Kidney (tissue), 14 donors: Measurements from ENCODE around the gene FPGS. TPM values are rescaled to one million over a fixed set of nuclear protein-coding genes. Genes with fewer than 3 reads are reported as not detected.

ENCODE experiments used
- DNase-seq, 5 donors: peaks; one replicate each; pipeline ENCODE4 v3.0.0-alpha.2; 2013 to 2020
- FAIRE-seq: peaks from 2 replicates; lab custom pipeline; 2012; peaks lifted over from hg19 to GRCh38; lab: Jason Lieb, UNC
- H3K27ac ChIP-seq, 2 donors: one replicate each; pipeline ENCODE4 v1.7.0; 2013; ENCODE audit warnings: low read depth in 2 of 2, low read length in 2 of 2, inconsistent platforms in 1 of 2
- H3K27me3 ChIP-seq: one replicate; pipeline ENCODE4 v1.7.1; 2013; ENCODE audit warnings: low read length, inconsistent platforms; ENCODE audit not compliant: control insufficient read depth, insufficient read depth
- H3K36me3 ChIP-seq, 3 donors: one replicate each; pipeline versions ENCODE4 v1.7.0 to v1.7.1; 2013; ENCODE audit warnings: low read length in 3 of 3, control low read depth in 1 of 3, inconsistent platforms in 1 of 3; ENCODE audit not compliant: insufficient read depth in 3 of 3, control insufficient read depth in 2 of 3
- H3K4me1 ChIP-seq, 3 donors: one replicate each; pipeline versions ENCODE4 v1.7.0 to v1.7.1; 2013; ENCODE audit warnings: low read length in 3 of 3, inconsistent platforms in 1 of 3, low read depth in 1 of 3; ENCODE audit not compliant: control insufficient read depth in 2 of 3, insufficient read depth in 2 of 3
- H3K4me3 ChIP-seq, 3 donors: one replicate each; pipeline versions ENCODE4 v1.7.0 to v1.8.1; 2013; ENCODE audit warnings: low read length in 3 of 3, control low read depth in 1 of 3, inconsistent platforms in 1 of 3
- H3K9ac ChIP-seq, 3 donors: one replicate each; pipeline versions ENCODE4 v1.7.0 to v1.7.1; 2013; ENCODE audit warnings: low read length in 3 of 3, control low read depth in 1 of 3, inconsistent platforms in 1 of 3
- H3K9me3 ChIP-seq, 3 donors: one replicate each; pipeline versions ENCODE4 v1.7.0 to v1.7.1; 2013; ENCODE audit warnings: low read length in 3 of 3, control low read depth in 1 of 3, inconsistent platforms in 1 of 3; ENCODE audit not compliant: control insufficient read depth in 2 of 3, insufficient read depth in 1 of 3
- CTCF ChIP-seq: IDR thresholded peaks from 3 replicates; pipeline ENCODE4 v1.5.1; 2012; ENCODE audit warnings: mild to moderate bottlenecking, moderate library complexity, borderline replicate concordance; ENCODE audit not compliant: insufficient read depth; ENCODE audit errors: extremely low read depth
- intact Hi-C: fragments of 100-400 bp; cut with DNase I; formaldehyde crosslinking; loops from one replicate; pipeline ENCODE4 v1.11.1; 2022
- polyA plus RNA-seq: library from polyadenylated mRNA; stranded (reverse); fragments of 350-450 nt; fragmentation: Illumina TruSeq; extraction: RNeasy Lipid Tissue Mini Kit (QIAGEN cat#74804); gene quantifications from one replicate; pipeline ENCODE4 v1.2.3, GENCODE V29; 2014; ENCODE audit warnings: low read depth, low replicate concordance; ENCODE audit not compliant: insufficient read depth
- total RNA-seq: library from RNA; stranded (reverse); fragmentation: NEBNext Ultra II Directional; extraction: Animal tissue kit (Norgen Biotek cat#: 25700); gene quantifications from one replicate; pipeline ENCODE4 v1.2.1, GENCODE V29; 2021
- donor health status: control.
- donor health status: control.
- donor health status: control.
- donor health status: control.
- donor health status: control.
- donor health status: DM: yes; HTN: yes; CAD: no.
- donor health status: Normal renal cell carcinoma (clear cell type).

Gene FPGS
- total and polyA plus RNA-seq, 2 donors from 2014 or later, result 44.0 to 77.2 TPM

DNA sequence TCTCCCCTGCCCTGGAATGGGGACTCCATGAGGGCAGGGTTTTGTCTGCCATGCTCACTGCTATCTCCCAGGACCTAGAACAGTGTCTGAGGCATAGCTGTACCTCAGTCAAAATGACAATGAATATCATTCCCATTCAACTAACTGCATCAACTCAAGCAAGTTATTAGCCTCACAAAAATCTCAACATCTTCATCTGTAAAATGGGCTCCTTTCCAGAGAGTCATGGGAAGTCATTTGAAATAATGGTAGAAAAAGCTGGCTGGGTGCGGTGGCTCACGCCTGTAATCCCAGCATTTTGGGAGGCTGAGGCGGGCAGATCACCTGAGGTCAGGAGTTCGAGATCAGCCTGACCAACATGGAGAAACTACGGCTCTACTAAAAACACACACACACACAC lies 33.6 kb upstream of the FPGS start:
- DNase-seq (no peak), FAIRE-seq (no peak)
- no peak overlapping the region for H3K27ac ChIP-seq
- H3K9me3 ChIP-seq, result no peaks in the 10 kb centered on the region
- intact Hi-C loops, result no loop called here
- no peaks in the 10 kb centered on the region for H3K27me3 ChIP-seq
- peak overlapping the region in 2 of 3 donors; percentile 2 to 29 for H3K4me3 ChIP-seq
- no peak for TF ChIP-seq CTCF
- H3K4me1 ChIP-seq, result peaks cover 0 to 23% (median 0%) of the 10 kb centered on the region in 3 donors
- H3K9ac ChIP-seq, result no peak overlapping the region
- no peaks in the 10 kb centered on the region for H3K36me3 ChIP-seq

GRCh38 chr9:127769929-127770582 lies 32.6 kb upstream of the FPGS start:
- intact Hi-C loops, result no loop called here
- peak overlapping the region; percentile 36 to 47 for H3K27ac ChIP-seq
- FAIRE-seq (no peak), DNase-seq (no peak)
- H3K9me3 ChIP-seq, result no peaks in the 10 kb centered on the region
- H3K4me1 ChIP-seq, result peaks cover 0 to 19% (median 0%) of the 10 kb centered on the region in 3 donors
- TF ChIP-seq CTCF, result no peak
- H3K4me3 ChIP-seq, result peak overlapping the region in 2 of 3 donors; percentile 59 to 71
- peak overlapping the region in 2 of 3 donors; percentile 29 to 38 for H3K9ac ChIP-seq
- H3K27me3 ChIP-seq, result no peaks in the 10 kb centered on the region
- no peaks in the 10 kb centered on the region for H3K36me3 ChIP-seq

DNA sequence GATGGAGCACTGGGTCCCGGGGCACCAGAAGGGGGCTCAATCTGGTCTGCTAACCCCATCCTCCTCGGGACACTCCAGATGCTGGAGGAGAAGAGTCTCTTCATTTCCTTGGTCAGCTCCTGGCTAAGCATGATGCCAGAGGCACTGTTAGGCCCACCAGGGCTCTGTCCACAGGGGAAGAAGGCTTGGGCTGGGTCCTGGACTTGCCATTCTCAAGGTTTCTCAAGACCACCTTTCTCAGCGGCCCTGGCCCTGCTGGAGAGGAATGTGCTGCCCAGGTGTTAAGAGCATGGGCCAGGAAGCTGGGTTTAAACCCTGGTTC lies 32.1 kb upstream of the FPGS start:
- H3K36me3 ChIP-seq, result no peaks in the 10 kb centered on the region
- peak overlapping the region; percentile 36 to 47 for H3K27ac ChIP-seq
- FAIRE-seq, result no peak
- peaks cover 0 to 19% (median 0%) of the 10 kb centered on the region in 3 donors for H3K4me1 ChIP-seq
- H3K9me3 ChIP-seq, result no peaks in the 10 kb centered on the region
- DNase-seq, result no peak
- no peaks in the 10 kb centered on the region for H3K27me3 ChIP-seq
- no peak for TF ChIP-seq CTCF
- peak overlapping the region; percentile 31 to 71 (median 59) for H3K4me3 ChIP-seq
- intact Hi-C loops, result no loop called here
- H3K9ac ChIP-seq, result peak overlapping the region in 2 of 3 donors; percentile 29 to 38
